HepG2 (cell line): Measurements from ENCODE around the gene CCS. TPM values are rescaled to one million over a fixed set of nuclear protein-coding genes. Genes with fewer than 3 reads are reported as not detected.
A peak's percentile ranks its signal among the peaks of the same experiment; 100 is the strongest.

Source experiments
- KDM5B ChIP-seq: sonication (generic); formaldehyde crosslinking; IDR thresholded peaks from 2 replicates; pipeline ENCODE4 v1.4.0; 2020; ENCODE audit warnings: missing genetic modification reagents, mild to moderate bottlenecking, borderline replicate concordance
- PCBP1 ChIP-seq: fragments of 200-400 bp; formaldehyde crosslinking; IDR thresholded peaks from 2 replicates; pipeline ENCODE4 v1.6.1; 2017; ENCODE audit warnings: mild to moderate bottlenecking, low read depth, low read length, borderline replicate concordance
- RNF2 ChIP-seq: fragments of 450-650 bp; conservative IDR thresholded peaks from 2 replicates; pipeline ENCODE4 v1.6.1; 2016; ENCODE audit warnings: low read depth
- RXRB ChIP-seq: IDR thresholded peaks from 2 replicates; pipeline ENCODE4 v1.6.1; 2016; ENCODE audit warnings: borderline replicate concordance, missing genetic modification reagents, missing compliant biosample characterization
- SNAPC2 ChIP-seq: sonication (generic); formaldehyde crosslinking; IDR thresholded peaks from 2 replicates; pipeline ENCODE4 v1.8.1; 2022; ENCODE audit warnings: mild to moderate bottlenecking, missing genetic modification reagents
- TP53 ChIP-seq: sonication (generic); formaldehyde crosslinking; conservative IDR thresholded peaks from 2 replicates; pipeline ENCODE4 v1.4.0; 2020; ENCODE audit warnings: missing genetic modification reagents
- TRIM24 ChIP-seq: sonication (generic); formaldehyde crosslinking; IDR thresholded peaks from 2 replicates; pipeline ENCODE4 v1.8.0; 2022; ENCODE audit warnings: mild to moderate bottlenecking, missing genetic modification reagents
- ZBTB42 ChIP-seq: sonication (generic); formaldehyde crosslinking; IDR thresholded peaks from 2 replicates; pipeline ENCODE4 v1.5.0; 2020; ENCODE audit warnings: mild to moderate bottlenecking, missing genetic modification reagents
- ZFP36L2 ChIP-seq: sonication (generic); formaldehyde crosslinking; IDR thresholded peaks from 2 replicates; pipeline ENCODE4 v1.4.0; 2020; ENCODE audit warnings: missing genetic modification reagents
- ZFP37 ChIP-seq: sonication (generic); formaldehyde crosslinking; IDR thresholded peaks from 2 replicates; pipeline ENCODE4 v1.4.0; 2020; ENCODE audit warnings: missing genetic modification reagents, borderline replicate concordance
- ZNF207 ChIP-seq: fragments of 450-650 bp; IDR thresholded peaks from 2 replicates; pipeline ENCODE4 v1.6.1; 2016; ENCODE audit warnings: antibody characterized with exemption, borderline replicate concordance
- ZNF331 ChIP-seq: sonication (generic); formaldehyde crosslinking; IDR thresholded peaks from 2 replicates; pipeline ENCODE4 v1.4.0; 2020; ENCODE audit warnings: missing genetic modification reagents
- ZNF678 ChIP-seq: sonication (generic); formaldehyde crosslinking; IDR thresholded peaks from 2 replicates; pipeline ENCODE4 v1.4.0; 2020; ENCODE audit warnings: mild to moderate bottlenecking, missing genetic modification reagents
- ZNF782 ChIP-seq: sonication (generic); formaldehyde crosslinking; IDR thresholded peaks from 2 replicates; pipeline ENCODE4 v1.4.0; 2020; ENCODE audit warnings: missing genetic modification reagents, mild to moderate bottlenecking, borderline replicate concordance
- polyA plus RNA-seq, 8 experiments: library from polyadenylated mRNA; depleted of rRNA in 3 of 8; stranded (reverse) in 7 of 8; unstranded in 1 of 8; fragments of >200 nt; fragmentation: Illumina TruSeq in 4 of 8; extraction: Trizol in 4 of 8; gene quantifications; 2 replicates each; pipeline versions ENCODE4 v1.2.1 to v1.2.3, GENCODE V29; 2011 to 2016; ENCODE audit warnings: low read depth in 4 of 8, missing spikeins in 1 of 8, mixed read lengths in 1 of 8; ENCODE audit not compliant: insufficient read depth in 1 of 8
- total RNA-seq, 5 experiments: library from RNA; depleted of rRNA; stranded (reverse); fragments of >200 nt; fragmentation: Illumina TruSeq; extraction: Trizol; gene quantifications; 2 replicates each; pipeline ENCODE4 v1.2.3, GENCODE V29; 2016; ENCODE audit warnings: low read depth in 1 of 5
- TF ChIP-seq, protein P1 (sequence below): sonication (generic); formaldehyde crosslinking; IDR thresholded peaks from 2 replicates; pipeline ENCODE4 v1.4.0; 2020; ENCODE audit warnings: missing genetic modification reagents
- TF ChIP-seq, protein P2 (sequence below): sonication (generic); formaldehyde crosslinking; IDR thresholded peaks from 2 replicates; pipeline ENCODE4 v1.4.0; 2020; ENCODE audit warnings: missing genetic modification reagents
- TF ChIP-seq, protein P3 (sequence below): IDR thresholded peaks from 2 replicates; pipeline ENCODE4 v1.6.1; 2016; ENCODE audit warnings: mild to moderate bottlenecking
- TF ChIP-seq, protein P4 (sequence below): sonication (generic); formaldehyde crosslinking; IDR thresholded peaks from 2 replicates; pipeline ENCODE4 v1.5.1; 2020; ENCODE audit warnings: mild to moderate bottlenecking, missing genetic modification reagents, moderate library complexity
- TF ChIP-seq, protein P5 (sequence below): IDR thresholded peaks from 2 replicates; pipeline ENCODE4 v1.6.1; 2016; ENCODE audit warnings: mild to moderate bottlenecking, missing biosample characterization, missing genetic modification reagents

CCS gene
- total and polyA plus RNA-seq, 2 of the 13 experiments (the other 11 are each of a cell fraction or from before 2014, with no cell fraction given): 25.4 to 44.6 TPM

DNA sequence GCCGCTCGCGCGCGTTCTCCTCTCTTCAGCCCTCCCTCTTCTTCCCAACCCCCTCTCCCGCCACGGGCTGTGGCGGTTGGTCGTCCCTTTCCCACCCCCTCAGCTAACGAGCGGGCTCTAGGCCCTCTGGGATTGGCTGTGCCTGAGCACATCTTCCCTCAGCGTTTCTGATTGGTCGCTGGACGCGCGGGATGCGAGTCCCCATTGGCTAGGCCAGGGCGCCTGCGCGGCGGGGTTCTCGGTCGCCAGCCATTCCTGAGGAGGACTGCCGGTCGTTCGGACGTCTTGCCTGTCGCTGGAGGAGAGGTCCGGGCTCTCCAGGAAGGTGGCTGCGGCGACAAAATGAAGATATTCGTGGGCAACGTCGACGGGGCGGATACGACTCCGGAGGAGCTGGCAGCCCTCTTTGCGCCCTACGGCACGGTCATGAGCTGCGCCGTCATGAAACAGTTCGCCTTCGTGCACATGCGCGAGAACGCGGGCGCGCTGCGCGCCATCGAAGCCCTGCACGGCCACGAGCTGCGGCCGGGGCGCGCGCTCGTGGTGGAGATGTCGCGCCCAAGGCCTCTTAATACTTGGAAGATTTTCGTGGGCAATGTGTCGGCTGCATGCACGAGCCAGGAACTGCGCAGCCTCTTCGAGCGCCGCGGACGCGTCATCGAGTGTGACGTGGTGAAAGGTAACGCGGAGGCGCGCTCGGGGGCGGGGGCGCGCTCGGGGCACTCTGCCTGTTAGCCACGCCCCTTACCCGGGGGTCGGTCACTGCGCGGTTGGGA is 23.6 kb downstream of the CCS start, which contains the start of gene RBM14 (continued):
- TF ChIP-seq, protein P1, sequence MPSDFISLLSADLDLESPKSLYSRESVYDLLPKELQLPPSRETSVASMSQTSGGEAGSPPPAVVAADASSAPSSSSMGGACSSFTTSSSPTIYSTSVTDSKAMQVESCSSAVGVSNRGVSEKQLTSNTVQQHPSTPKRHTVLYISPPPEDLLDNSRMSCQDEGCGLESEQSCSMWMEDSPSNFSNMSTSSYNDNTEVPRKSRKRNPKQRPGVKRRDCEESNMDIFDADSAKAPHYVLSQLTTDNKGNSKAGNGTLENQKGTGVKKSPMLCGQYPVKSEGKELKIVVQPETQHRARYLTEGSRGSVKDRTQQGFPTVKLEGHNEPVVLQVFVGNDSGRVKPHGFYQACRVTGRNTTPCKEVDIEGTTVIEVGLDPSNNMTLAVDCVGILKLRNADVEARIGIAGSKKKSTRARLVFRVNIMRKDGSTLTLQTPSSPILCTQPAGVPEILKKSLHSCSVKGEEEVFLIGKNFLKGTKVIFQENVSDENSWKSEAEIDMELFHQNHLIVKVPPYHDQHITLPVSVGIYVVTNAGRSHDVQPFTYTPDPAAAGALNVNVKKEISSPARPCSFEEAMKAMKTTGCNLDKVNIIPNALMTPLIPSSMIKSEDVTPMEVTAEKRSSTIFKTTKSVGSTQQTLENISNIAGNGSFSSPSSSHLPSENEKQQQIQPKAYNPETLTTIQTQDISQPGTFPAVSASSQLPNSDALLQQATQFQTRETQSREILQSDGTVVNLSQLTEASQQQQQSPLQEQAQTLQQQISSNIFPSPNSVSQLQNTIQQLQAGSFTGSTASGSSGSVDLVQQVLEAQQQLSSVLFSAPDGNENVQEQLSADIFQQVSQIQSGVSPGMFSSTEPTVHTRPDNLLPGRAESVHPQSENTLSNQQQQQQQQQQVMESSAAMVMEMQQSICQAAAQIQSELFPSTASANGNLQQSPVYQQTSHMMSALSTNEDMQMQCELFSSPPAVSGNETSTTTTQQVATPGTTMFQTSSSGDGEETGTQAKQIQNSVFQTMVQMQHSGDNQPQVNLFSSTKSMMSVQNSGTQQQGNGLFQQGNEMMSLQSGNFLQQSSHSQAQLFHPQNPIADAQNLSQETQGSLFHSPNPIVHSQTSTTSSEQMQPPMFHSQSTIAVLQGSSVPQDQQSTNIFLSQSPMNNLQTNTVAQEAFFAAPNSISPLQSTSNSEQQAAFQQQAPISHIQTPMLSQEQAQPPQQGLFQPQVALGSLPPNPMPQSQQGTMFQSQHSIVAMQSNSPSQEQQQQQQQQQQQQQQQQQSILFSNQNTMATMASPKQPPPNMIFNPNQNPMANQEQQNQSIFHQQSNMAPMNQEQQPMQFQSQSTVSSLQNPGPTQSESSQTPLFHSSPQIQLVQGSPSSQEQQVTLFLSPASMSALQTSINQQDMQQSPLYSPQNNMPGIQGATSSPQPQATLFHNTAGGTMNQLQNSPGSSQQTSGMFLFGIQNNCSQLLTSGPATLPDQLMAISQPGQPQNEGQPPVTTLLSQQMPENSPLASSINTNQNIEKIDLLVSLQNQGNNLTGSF (CRISPR knock-in tag): peak; percentile 61
- peak; percentile 33; the same call in 1 of the 2 replicates for TF ChIP-seq ZNF331 (CRISPR knock-in tag)
- peak; percentile 32; the same call in 1 of the 2 replicates for TF ChIP-seq RXRB
- TF ChIP-seq ZFP36L2: 0 out of 2 replicates have a peak, but pooled peaks have one; percentile 36
- TF ChIP-seq, protein P2, sequence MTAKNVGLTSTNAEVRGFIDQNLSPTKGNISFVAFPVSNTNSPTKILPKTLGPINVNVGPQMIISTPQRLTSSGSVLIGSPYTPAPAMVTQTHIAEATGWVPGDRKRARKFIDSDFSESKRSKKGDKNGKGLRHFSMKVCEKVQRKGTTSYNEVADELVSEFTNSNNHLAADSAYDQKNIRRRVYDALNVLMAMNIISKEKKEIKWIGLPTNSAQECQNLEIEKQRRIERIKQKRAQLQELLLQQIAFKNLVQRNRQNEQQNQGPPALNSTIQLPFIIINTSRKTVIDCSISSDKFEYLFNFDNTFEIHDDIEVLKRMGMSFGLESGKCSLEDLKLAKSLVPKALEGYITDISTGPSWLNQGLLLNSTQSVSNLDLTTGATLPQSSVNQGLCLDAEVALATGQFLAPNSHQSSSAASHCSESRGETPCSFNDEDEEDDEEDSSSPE (CRISPR knock-in tag): peak; percentile 96
- 0 out of 2 replicates have a peak, but pooled peaks have one; percentile 25 for TF ChIP-seq ZFP37
- TF ChIP-seq, protein P3, sequence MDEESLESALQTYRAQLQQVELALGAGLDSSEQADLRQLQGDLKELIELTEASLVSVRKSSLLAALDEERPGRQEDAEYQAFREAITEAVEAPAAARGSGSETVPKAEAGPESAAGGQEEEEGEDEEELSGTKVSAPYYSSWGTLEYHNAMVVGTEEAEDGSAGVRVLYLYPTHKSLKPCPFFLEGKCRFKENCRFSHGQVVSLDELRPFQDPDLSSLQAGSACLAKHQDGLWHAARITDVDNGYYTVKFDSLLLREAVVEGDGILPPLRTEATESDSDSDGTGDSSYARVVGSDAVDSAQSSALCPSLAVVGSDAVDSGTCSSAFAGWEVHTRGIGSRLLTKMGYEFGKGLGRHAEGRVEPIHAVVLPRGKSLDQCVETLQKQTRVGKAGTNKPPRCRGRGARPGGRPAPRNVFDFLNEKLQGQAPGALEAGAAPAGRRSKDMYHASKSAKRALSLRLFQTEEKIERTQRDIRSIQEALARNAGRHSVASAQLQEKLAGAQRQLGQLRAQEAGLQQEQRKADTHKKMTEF (CRISPR knock-in tag): peak; percentile 78; the same call in 1 of the 2 replicates
- TF ChIP-seq TP53 (CRISPR knock-in tag): peak; percentile 66; the same call in 1 of the 2 replicates
- TF ChIP-seq ZNF678 (CRISPR knock-in tag): 0 out of 2 replicates have a peak, but pooled peaks have one; percentile 53
- no peak for TF ChIP-seq TRIM24 (CRISPR knock-in tag)
- no peak for TF ChIP-seq ZNF207
- peak; percentile 76; the same call in 1 of the 2 replicates for TF ChIP-seq KDM5B
- TF ChIP-seq PCBP1: peak; percentile 69; the same call in 1 of the 2 replicates
- TF ChIP-seq, protein P4, sequence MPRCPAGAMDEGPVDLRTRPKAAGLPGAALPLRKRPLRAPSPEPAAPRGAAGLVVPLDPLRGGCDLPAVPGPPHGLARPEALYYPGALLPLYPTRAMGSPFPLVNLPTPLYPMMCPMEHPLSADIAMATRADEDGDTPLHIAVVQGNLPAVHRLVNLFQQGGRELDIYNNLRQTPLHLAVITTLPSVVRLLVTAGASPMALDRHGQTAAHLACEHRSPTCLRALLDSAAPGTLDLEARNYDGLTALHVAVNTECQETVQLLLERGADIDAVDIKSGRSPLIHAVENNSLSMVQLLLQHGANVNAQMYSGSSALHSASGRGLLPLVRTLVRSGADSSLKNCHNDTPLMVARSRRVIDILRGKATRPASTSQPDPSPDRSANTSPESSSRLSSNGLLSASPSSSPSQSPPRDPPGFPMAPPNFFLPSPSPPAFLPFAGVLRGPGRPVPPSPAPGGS (CRISPR knock-in tag): peak; percentile 49; the same call in 1 of the 2 replicates
- peak; percentile 20; the same call in 1 of the 2 replicates for TF ChIP-seq ZNF782 (CRISPR knock-in tag)
- TF ChIP-seq RNF2: peak; percentile 83; the same call in 1 of the 2 replicates
- TF ChIP-seq, protein P5, sequence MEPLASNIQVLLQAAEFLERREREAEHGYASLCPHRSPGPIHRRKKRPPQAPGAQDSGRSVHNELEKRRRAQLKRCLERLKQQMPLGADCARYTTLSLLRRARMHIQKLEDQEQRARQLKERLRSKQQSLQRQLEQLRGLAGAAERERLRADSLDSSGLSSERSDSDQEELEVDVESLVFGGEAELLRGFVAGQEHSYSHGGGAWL (CRISPR knock-in tag): peak; percentile 60
- peak; percentile 67; the same call in 1 of the 2 replicates for TF ChIP-seq ZBTB42 (CRISPR knock-in tag)
- peak; percentile 50; the same call in 1 of the 2 replicates for TF ChIP-seq SNAPC2 (CRISPR knock-in tag)
